HEK293T (cell line): ENCODE measurements around the gene FBLN7.
"Not testable (repeated sequence)": the region's sequence is repeated elsewhere in the genome, so short reads cannot be mapped to it uniquely, and the experiment has no call there.

Experiments
- ARNT ChIP-seq: fragments of 450-650 bp; IDR thresholded peaks from 2 replicates; pipeline ENCODE4 v1.6.1; 2017; ENCODE audit warnings: mild to moderate bottlenecking
- BHLHE40 ChIP-seq: fragments of 450-650 bp; IDR thresholded peaks from 2 replicates; pipeline ENCODE4 v1.6.1; 2016; ENCODE audit warnings: mild to moderate bottlenecking, moderate library complexity, borderline replicate concordance
- FOXA1 ChIP-seq: fragments of 450-650 bp; IDR thresholded peaks from 2 replicates; pipeline ENCODE4 v1.6.1; 2016; ENCODE audit warnings: mild to moderate bottlenecking
- FOXK2 ChIP-seq: fragments of 450-650 bp; IDR thresholded peaks from 2 replicates; pipeline ENCODE4 v1.6.1; 2016; ENCODE audit warnings: mild to moderate bottlenecking
- L3MBTL2 ChIP-seq: fragments of 450-650 bp; conservative IDR thresholded peaks from 2 replicates; pipeline ENCODE4 v1.6.1; 2016; ENCODE audit warnings: mild to moderate bottlenecking
- PKNOX1 ChIP-seq: fragments of 450-650 bp; IDR thresholded peaks from 2 replicates; pipeline ENCODE4 v1.6.1; 2016
- SP1 ChIP-seq: fragments of 450-650 bp; IDR thresholded peaks from 2 replicates; pipeline ENCODE4 v1.6.1; 2017
- SUZ12 ChIP-seq: fragments of 450-650 bp; IDR thresholded peaks from 2 replicates; pipeline ENCODE4 v1.6.1; 2016; ENCODE audit warnings: mild to moderate bottlenecking
- TARDBP ChIP-seq: fragments of 450-650 bp; IDR thresholded peaks from 2 replicates; pipeline ENCODE4 v1.6.1; 2016

GRCh38 chr2:112113354-112113753 lies 24.8 kb upstream of the FBLN7 start:
- not testable (repeated sequence) for TF ChIP-seq FOXA1, ARNT, FOXK2, L3MBTL2, SUZ12, TARDBP, BHLHE40, SP1, PKNOX1
